Omental fat pad (tissue), 4 donors: ENCODE measurements around the gene VPREB1. TPM values are rescaled to one million over a fixed set of nuclear protein-coding genes. Genes with fewer than 3 reads are reported as not detected.
"Not testable (repeated sequence)": the region's sequence is repeated elsewhere in the genome, so short reads cannot be mapped to it uniquely, and the experiment has no call there.

Experiments used
- ATAC-seq: fragments of 150-250 bp; one replicate; pipeline ENCODE4 v1.9.1; 2016; ENCODE audit warnings: mild to moderate bottlenecking, moderate library complexity; ENCODE audit not compliant: low FRiP score
- DNase-seq: peaks from one replicate; pipeline ENCODE4 v3.0.0-alpha.2; 2019; ENCODE audit warnings: low spot score
- CTCF ChIP-seq, 3 donors: fragments of 450-650 bp; IDR thresholded peaks; one replicate each; pipeline ENCODE4 v1.5.1; 2016 to 2017; ENCODE audit warnings: antibody characterized with exemption in 3 of 3, mild to moderate bottlenecking in 3 of 3, moderate library complexity in 2 of 3
- total RNA-seq, 4 donors: library from RNA; depleted of rRNA; stranded (reverse); fragments of >200 nt; gene quantifications; one replicate each; pipeline ENCODE4 v1.1.0, GENCODE V29; 2016

VPREB1 gene
- total RNA-seq, 4 donors from 2014 or later = not detected

DNA sequence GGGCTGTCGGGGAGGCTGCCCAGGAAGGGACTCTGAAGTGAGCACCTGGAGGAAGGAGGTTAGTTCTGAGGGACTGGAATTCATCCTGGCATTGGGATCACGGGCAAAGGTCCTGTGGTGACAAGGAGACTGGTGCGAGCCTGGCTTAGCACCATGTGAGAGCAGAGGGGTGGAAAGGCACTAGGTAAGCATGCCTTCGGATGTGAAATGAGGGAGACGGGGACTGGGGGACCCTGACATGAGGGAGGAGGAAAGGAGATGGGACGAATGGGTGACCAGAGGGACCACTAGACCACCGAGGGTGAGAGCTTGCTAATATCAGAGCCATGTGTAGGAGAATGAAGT lies 3.1 kb upstream of the VPREB1 start:
- ATAC-seq = no peak
- TF ChIP-seq CTCF (IDR thresholded peaks at IDR 0.05) = no peak
- DNase-seq = no peak

DNA sequence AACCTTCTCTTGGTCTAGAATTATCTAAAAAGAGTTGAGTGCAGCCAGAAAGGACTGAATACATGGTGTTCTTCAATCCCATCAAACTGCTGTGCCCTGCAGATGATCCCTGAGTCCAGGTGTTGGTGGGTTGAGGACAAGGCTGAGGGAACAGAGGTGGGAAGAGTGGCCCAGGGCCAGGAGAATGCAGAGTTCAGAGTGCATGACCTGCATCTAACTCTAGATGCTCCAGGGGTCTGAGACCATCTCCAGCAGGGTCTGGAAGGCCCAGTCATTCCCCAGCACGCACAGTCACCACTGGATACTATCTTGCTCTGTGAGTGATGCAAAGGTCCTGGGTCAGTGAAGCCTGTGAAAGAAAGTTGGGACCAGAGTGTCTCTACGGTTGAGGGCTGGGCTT lies 2.1 kb upstream of the VPREB1 start:
- TF ChIP-seq CTCF (IDR thresholded peaks at IDR 0.05) = no peak
- DNase-seq = no peak
- no peak for ATAC-seq

DNA sequence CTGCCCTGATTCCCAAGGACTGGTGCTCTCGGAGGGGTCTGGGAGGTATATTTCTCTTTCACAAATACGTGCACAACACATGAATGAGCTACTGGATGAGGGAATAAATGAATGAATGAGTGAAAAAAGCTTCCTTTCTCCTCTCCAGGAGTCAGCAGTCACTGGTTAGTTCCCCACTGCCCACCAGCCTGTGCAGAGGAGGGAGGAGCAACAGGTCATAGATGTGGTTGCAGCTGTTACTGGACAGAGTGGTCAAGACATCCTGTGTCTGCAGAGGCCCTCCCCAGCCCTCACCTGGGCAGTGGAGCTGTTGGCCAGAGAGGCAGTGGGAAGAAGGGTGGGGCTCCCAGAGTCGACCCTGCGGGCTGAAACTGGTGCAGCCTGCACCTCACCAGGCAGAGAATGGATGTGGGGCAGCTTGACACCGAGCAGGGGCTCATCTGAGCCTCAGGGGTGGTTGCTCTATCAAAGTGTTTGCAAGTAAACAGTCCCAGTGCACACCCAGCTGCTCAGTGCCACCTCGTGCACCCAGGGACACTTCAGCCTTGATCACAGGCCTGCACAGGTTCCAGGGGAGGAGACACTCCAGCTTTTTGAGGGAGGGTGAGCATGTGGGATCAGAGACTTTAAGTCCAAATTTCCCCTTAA lies 1.4 kb upstream of the VPREB1 start:
- DNase-seq (no peak), ATAC-seq (no peak)
- TF ChIP-seq CTCF (IDR thresholded peaks at IDR 0.05) = no peak

DNA sequence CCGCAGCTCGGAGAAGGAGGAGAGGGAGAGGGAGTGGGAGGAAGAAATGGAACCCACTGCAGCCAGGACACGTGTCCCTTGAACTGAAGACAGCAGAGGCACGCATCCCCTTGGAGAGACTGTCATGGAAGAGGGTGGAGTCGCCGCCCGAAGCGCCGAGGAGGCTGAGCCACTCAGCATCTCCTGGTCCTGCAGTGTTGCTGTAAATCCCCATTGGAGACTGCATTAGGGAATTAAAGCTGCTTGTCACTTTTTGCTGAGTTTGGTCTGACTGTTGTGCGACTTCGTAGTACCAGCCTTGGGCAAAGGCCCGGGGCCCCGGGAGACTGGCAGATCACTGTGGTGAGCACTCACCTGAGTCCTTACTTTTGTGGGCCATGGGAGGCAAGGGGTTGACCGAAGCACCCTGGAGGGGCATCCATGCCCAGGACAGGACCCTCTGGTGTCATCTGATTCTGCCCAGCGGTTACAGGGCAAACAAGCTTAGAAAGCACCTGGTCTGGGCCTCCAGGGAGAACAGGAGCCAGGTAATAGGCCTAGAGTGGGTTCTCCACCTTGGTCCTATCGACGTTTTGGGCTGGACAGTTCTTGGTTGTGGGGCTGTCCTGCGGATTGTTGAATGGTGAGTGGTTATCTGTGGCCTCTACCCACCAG lies 797 bp downstream of the VPREB1 start:
- no peak for TF ChIP-seq CTCF (IDR thresholded peaks at IDR 0.05)
- ATAC-seq (no peak), DNase-seq (no peak)

DNA sequence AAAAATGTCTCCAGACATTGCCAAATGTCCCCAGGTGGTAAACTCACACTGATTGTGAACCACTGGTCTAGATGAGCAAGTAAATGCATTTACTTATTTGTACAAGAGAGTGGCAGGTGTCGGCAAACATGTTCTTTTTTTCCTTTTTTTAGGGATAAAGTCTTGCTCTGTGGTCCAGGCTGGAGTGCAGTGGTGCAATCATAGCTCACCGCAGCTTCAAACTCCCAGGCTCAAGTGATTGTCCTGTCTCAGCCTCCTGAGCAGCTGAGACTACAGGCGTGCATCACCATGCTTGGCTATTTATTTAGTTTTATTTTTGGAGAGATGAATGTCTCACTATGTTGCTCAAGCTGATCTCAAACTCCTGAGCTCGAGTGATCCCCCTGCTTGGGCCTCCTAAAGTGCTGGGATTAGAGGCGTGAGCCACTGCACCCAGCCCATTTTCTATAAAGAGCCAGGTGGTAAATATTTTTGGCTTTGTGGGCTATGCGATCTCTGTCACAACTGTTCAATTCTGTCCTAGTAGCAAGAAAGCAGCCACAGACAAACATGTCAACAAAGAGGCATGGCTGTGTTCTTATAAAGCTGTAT lies 1.4 kb downstream of the VPREB1 start:
- TF ChIP-seq CTCF (IDR thresholded peaks at IDR 0.05) = no peak
- DNase-seq (no peak), ATAC-seq (no peak)

GRCh38 chr22:22246706-22247105 lies 2.1 kb downstream of the VPREB1 start:
- DNase-seq (no peak), ATAC-seq (no peak)
- TF ChIP-seq CTCF (IDR thresholded peaks at IDR 0.05) = no peak

- ATAC-seq (no peak), DNase-seq (no peak)
These were observed 4.3 kb downstream of the VPREB1 start for GRCh38 chr22:22248878-22249277.

GRCh38 chr22:22250651-22251050 lies 6.1 kb downstream of the VPREB1 start:
- ATAC-seq, DNase-seq: not testable (repeated sequence)

More at GRCh38 chr22:22248878-22249277, 4.3 kb downstream of the VPREB1 start:
- no peak for TF ChIP-seq CTCF (IDR thresholded peaks at IDR 0.05)

DNA sequence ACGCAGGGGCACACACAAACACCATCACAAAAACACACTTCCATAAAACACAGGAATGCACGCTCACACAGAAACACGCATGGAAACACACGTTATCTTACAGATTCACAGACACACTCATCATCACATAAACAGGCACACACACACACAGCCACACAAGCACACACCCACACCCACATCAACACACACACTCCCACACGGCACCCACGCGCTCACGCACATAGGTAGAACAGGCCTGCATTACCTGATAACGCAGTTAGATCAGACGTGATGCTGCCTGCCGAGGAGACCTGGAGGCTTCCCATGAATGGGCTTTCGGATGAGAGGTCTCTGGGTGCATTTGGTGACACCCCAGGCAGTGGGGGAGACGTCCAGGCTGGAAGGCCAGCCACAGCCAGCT lies 11.5 kb downstream of the VPREB1 start:
- DNase-seq, ATAC-seq: not testable (repeated sequence)

DNA sequence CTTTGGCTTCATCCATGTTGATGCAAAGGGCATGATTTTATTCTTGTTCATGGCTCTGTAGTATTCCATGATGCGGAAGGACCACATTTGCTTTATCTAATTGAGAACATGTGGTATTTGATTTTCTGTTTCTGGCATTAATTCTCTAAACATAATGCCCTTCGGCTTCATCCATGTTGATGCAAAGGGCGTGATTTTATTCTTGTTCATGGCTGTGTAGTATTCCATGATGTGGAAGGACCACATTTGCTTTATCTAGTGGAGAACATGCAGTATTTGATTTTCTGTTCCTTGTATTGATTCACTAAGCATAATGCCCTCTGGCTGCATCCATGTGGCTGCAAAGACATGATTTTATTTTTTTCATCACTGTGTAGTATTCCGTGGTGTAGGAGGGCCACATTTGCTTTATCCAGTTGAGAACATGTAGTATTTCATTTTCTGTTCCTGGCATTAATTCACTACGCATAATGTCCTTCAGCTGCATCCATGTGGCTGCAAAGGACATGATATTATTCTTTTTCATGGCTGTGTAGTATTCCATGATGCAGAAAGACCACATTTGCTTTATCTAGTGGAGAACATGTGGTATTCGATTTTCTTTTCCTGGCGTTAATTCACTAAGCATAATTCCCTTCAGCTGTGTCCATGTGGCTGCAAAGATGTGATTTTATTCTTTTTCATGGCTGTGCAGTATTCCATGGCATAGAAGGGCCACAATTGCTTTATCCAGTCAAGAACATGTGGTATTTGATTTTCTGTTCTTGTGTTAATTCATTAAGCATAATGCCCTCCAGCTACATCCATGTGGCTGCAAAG lies 14.2 kb downstream of the VPREB1 start:
- DNase-seq, ATAC-seq: not testable (repeated sequence)
